Fibroblast of peridontal ligament (primary cell): ENCODE measurements around the gene FA2H.
"Not testable (repeated sequence)": the region's sequence is repeated elsewhere in the genome, so short reads cannot be mapped to it uniquely, and the experiment has no call there.

Experiments used
- DNase-seq: peaks from one replicate; pipeline ENCODE4 v3.0.0-alpha.2; 2010; ENCODE audit errors: extremely low read depth

Gene FA2H

GRCh38 chr16:74724820-74725549 lies 49.6 kb downstream of the FA2H start:
- DNase-seq: peak; percentile 66

GRCh38 chr16:74723256-74723655 lies 51.4 kb downstream of the FA2H start:
- DNase-seq: no peak

GRCh38 chr16:74722156-74722555 lies 52.5 kb downstream of the FA2H start:
- not testable (repeated sequence) for DNase-seq

GRCh38 chr16:74721716-74722115 lies 52.9 kb downstream of the FA2H start:
- DNase-seq: no peak

GRCh38 chr16:74720579-74720978 lies 54.0 kb downstream of the FA2H start:
- DNase-seq: no peak

- no peak for DNase-seq
Observed at GRCh38 chr16:74718741-74719610, 55.6 kb downstream of the FA2H start.

GRCh38 chr16:74718140-74718539 lies 56.5 kb downstream of the FA2H start:
- no peak for DNase-seq

GRCh38 chr16:74717367-74717766 lies 57.3 kb downstream of the FA2H start:
- DNase-seq: no peak

GRCh38 chr16:74716355-74716754 lies 58.3 kb downstream of the FA2H start:
- DNase-seq: no peak

GRCh38 chr16:74713876-74714275 lies 60.7 kb downstream of the FA2H start:
- no peak for DNase-seq

GRCh38 chr16:74713325-74713724 lies 61.3 kb downstream of the FA2H start:
- DNase-seq: no peak

GRCh38 chr16:74711938-74712337 lies 62.7 kb downstream of the FA2H start:
- DNase-seq: no peak

- no peak for DNase-seq
Observed at GRCh38 chr16:74710401-74710800, 64.2 kb downstream of the FA2H start.

- DNase-seq: peak; percentile 75
Observed at GRCh38 chr16:74709441-74709877, 65.2 kb downstream of the FA2H start.

- peak; percentile 43 for DNase-seq
Observed at GRCh38 chr16:74700438-74701225, 74.0 kb downstream of the FA2H start, which contains the start of gene MLKL. Gene MLKL (minus strand): TSS chr16:74700862. CDS start chr16:74695757, 5,105 bp downstream.

- DNase-seq: no peak
Observed at GRCh38 chr16:74700116-74700437, 74.5 kb downstream of the FA2H start.

GRCh38 chr16:74699666-74700065 lies 75.0 kb downstream of the FA2H start:
- no peak for DNase-seq

GRCh38 chr16:74698222-74698621 lies 76.4 kb downstream of the FA2H start:
- peak; percentile 17 for DNase-seq

- DNase-seq: peak; percentile 94
Observed at GRCh38 chr16:74695450-74696422, 78.9 kb downstream of the FA2H start.

- peak; percentile 44 for DNase-seq
Observed at GRCh38 chr16:74691093-74691855, 83.3 kb downstream of the FA2H start.
